DMS153 treated with DMSO at 0.1 percent for 48 hours (cell line): ENCODE data around the gene CCL15.
"Not testable (repeated sequence)": the region's sequence is repeated elsewhere in the genome, so short reads cannot be mapped to it uniquely, and the experiment has no call there.

ENCODE experiments used
- DNase-seq: peaks from one replicate; lab custom pipeline; 2025; ENCODE audit not compliant: unreplicated experiment; lab: John Stamatoyannopoulos, UW

The CCL15 gene

GRCh38 chr17:35995346-35995745 lies 6.0 kb downstream of the CCL15 start:
- not testable (repeated sequence) for DNase-seq

GRCh38 chr17:35991075-35991474 lies 10.3 kb downstream of the CCL15 start:
- no peak for DNase-seq

GRCh38 chr17:35988164-35988563 lies 13.2 kb downstream of the CCL15 start:
- DNase-seq = no peak

- no peak for DNase-seq
These were observed 14.7 kb downstream of the CCL15 start, which contains the start of gene CCL14 for GRCh38 chr17:35986643-35987042. TSS of gene CCL14 (minus strand) at chr17:35986729. CDS start at chr17:35986649, 80 bp downstream.

- no peak for DNase-seq
These were observed 17.2 kb downstream of the CCL15 start for GRCh38 chr17:35984140-35984539.

- DNase-seq = no peak
These were observed 18.8 kb downstream of the CCL15 start for GRCh38 chr17:35982409-35983191.

GRCh38 chr17:35981908-35982330 lies 19.4 kb downstream of the CCL15 start:
- no peak for DNase-seq

- DNase-seq = no peak
These were observed 20.1 kb downstream of the CCL15 start, which contains the start of gene CCL16 for GRCh38 chr17:35981246-35981645. TSS of gene CCL16 (minus strand) at chr17:35981497. CDS start at chr17:35981420, 77 bp downstream.

- DNase-seq = no peak
These were observed 23.0 kb downstream of the CCL15 start for GRCh38 chr17:35978346-35978745.

GRCh38 chr17:35977509-35977908 lies 23.8 kb downstream of the CCL15 start:
- DNase-seq = no peak

GRCh38 chr17:35973333-35974260 lies 27.8 kb downstream of the CCL15 start:
- DNase-seq = no peak

- no peak for DNase-seq
These were observed 28.4 kb downstream of the CCL15 start for GRCh38 chr17:35972945-35973332.

GRCh38 chr17:35972535-35972934 lies 28.8 kb downstream of the CCL15 start:
- no peak for DNase-seq

- no peak for DNase-seq
These were observed 29.3 kb downstream of the CCL15 start for GRCh38 chr17:35972066-35972465.

GRCh38 chr17:35969558-35970380 lies 31.6 kb downstream of the CCL15 start:
- peak; percentile 73 for DNase-seq

GRCh38 chr17:35968520-35969054 lies 32.8 kb downstream of the CCL15 start:
- DNase-seq = no peak

GRCh38 chr17:35965272-35965671 lies 36.1 kb downstream of the CCL15 start:
- no peak for DNase-seq

GRCh38 chr17:35963663-35964062 lies 37.7 kb downstream of the CCL15 start:
- DNase-seq = no peak

GRCh38 chr17:35953720-35954119 lies 47.6 kb downstream of the CCL15 start:
- DNase-seq = no peak

- no peak for DNase-seq
These were observed 52.0 kb downstream of the CCL15 start for GRCh38 chr17:35949401-35949800.

- no peak for DNase-seq
These were observed 53.3 kb downstream of the CCL15 start for GRCh38 chr17:35948092-35948491.
